Kidney (tissue), 14 donors: ENCODE results near the gene LMTK2. TPM values are rescaled to one million over a fixed set of nuclear protein-coding genes. Genes with fewer than 3 reads are reported as not detected.
"Not testable (repeated sequence)": the region's sequence is repeated elsewhere in the genome, so short reads cannot be mapped to it uniquely, and the experiment has no call there.

Experiments
- DNase-seq, 5 donors: peaks; one replicate each; pipeline ENCODE4 v3.0.0-alpha.2; 2013 to 2020
- FAIRE-seq: peaks from 2 replicates; lab custom pipeline; 2012; peaks lifted over from hg19 to GRCh38; lab: Jason Lieb, UNC
- H3K27ac ChIP-seq, 2 donors: one replicate each; pipeline ENCODE4 v1.7.0; 2013; ENCODE audit warnings: low read depth in 2 of 2, low read length in 2 of 2, inconsistent platforms in 1 of 2
- H3K27me3 ChIP-seq: one replicate; pipeline ENCODE4 v1.7.1; 2013; ENCODE audit warnings: low read length, inconsistent platforms; ENCODE audit not compliant: control insufficient read depth, insufficient read depth
- H3K36me3 ChIP-seq, 3 donors: one replicate each; pipeline versions ENCODE4 v1.7.0 to v1.7.1; 2013; ENCODE audit warnings: low read length in 3 of 3, control low read depth in 1 of 3, inconsistent platforms in 1 of 3; ENCODE audit not compliant: insufficient read depth in 3 of 3, control insufficient read depth in 2 of 3
- H3K4me1 ChIP-seq, 3 donors: one replicate each; pipeline versions ENCODE4 v1.7.0 to v1.7.1; 2013; ENCODE audit warnings: low read length in 3 of 3, inconsistent platforms in 1 of 3, low read depth in 1 of 3; ENCODE audit not compliant: control insufficient read depth in 2 of 3, insufficient read depth in 2 of 3
- H3K4me3 ChIP-seq, 3 donors: one replicate each; pipeline versions ENCODE4 v1.7.0 to v1.8.1; 2013; ENCODE audit warnings: low read length in 3 of 3, control low read depth in 1 of 3, inconsistent platforms in 1 of 3
- H3K9ac ChIP-seq, 3 donors: one replicate each; pipeline versions ENCODE4 v1.7.0 to v1.7.1; 2013; ENCODE audit warnings: low read length in 3 of 3, control low read depth in 1 of 3, inconsistent platforms in 1 of 3
- H3K9me3 ChIP-seq, 3 donors: one replicate each; pipeline versions ENCODE4 v1.7.0 to v1.7.1; 2013; ENCODE audit warnings: low read length in 3 of 3, control low read depth in 1 of 3, inconsistent platforms in 1 of 3; ENCODE audit not compliant: control insufficient read depth in 2 of 3, insufficient read depth in 1 of 3
- intact Hi-C: fragments of 100-400 bp; cut with DNase I; formaldehyde crosslinking; loops from one replicate; pipeline ENCODE4 v1.11.1; 2022
- polyA plus RNA-seq: library from polyadenylated mRNA; stranded (reverse); fragments of 350-450 nt; fragmentation: Illumina TruSeq; extraction: RNeasy Lipid Tissue Mini Kit (QIAGEN cat#74804); gene quantifications from one replicate; pipeline ENCODE4 v1.2.3, GENCODE V29; 2014; ENCODE audit warnings: low read depth, low replicate concordance; ENCODE audit not compliant: insufficient read depth
- total RNA-seq: library from RNA; stranded (reverse); fragmentation: NEBNext Ultra II Directional; extraction: Animal tissue kit (Norgen Biotek cat#: 25700); gene quantifications from one replicate; pipeline ENCODE4 v1.2.1, GENCODE V29; 2021
- TF ChIP-seq, protein P1 (sequence below): IDR thresholded peaks from 3 replicates; pipeline ENCODE4 v1.5.1; 2012; ENCODE audit warnings: mild to moderate bottlenecking, moderate library complexity, borderline replicate concordance; ENCODE audit not compliant: insufficient read depth; ENCODE audit errors: extremely low read depth
- donor health status: control.
- donor health status: control.
- donor health status: control.
- donor health status: control.
- donor health status: control.
- donor health status: DM: yes; HTN: yes; CAD: no.
- donor health status: Normal renal cell carcinoma (clear cell type).

The LMTK2 gene
- total and polyA plus RNA-seq, 2 donors from 2014 or later = 3.3 to 24.8 TPM

GRCh38 chr7:98215561-98216495 is 109.2 kb downstream of the LMTK2 start:
- no peaks in the 10 kb centered on the region for H3K4me1 ChIP-seq
- intact Hi-C loops = no loop called here
- H3K36me3 ChIP-seq = no peaks in the 10 kb centered on the region
- TF ChIP-seq, protein P1, sequence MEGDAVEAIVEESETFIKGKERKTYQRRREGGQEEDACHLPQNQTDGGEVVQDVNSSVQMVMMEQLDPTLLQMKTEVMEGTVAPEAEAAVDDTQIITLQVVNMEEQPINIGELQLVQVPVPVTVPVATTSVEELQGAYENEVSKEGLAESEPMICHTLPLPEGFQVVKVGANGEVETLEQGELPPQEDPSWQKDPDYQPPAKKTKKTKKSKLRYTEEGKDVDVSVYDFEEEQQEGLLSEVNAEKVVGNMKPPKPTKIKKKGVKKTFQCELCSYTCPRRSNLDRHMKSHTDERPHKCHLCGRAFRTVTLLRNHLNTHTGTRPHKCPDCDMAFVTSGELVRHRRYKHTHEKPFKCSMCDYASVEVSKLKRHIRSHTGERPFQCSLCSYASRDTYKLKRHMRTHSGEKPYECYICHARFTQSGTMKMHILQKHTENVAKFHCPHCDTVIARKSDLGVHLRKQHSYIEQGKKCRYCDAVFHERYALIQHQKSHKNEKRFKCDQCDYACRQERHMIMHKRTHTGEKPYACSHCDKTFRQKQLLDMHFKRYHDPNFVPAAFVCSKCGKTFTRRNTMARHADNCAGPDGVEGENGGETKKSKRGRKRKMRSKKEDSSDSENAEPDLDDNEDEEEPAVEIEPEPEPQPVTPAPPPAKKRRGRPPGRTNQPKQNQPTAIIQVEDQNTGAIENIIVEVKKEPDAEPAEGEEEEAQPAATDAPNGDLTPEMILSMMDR = no peak
- H3K9me3 ChIP-seq = no peaks in the 10 kb centered on the region
- DNase-seq (peak in 2 of 5 donors; percentile 35 to 65), FAIRE-seq (no peak)
- no peaks in the 10 kb centered on the region for H3K27me3 ChIP-seq
- H3K27ac ChIP-seq = no peak overlapping the region
- H3K9ac ChIP-seq = no peak overlapping the region
- H3K4me3 ChIP-seq = no peak overlapping the region

GRCh38 chr7:98216941-98217622 is 110.4 kb downstream of the LMTK2 start:
- FAIRE-seq (no peak), DNase-seq (peak in 1 of 5 donors; percentile 72)
- H3K9me3 ChIP-seq = no peaks in the 10 kb centered on the region
- no peaks in the 10 kb centered on the region for H3K36me3 ChIP-seq
- no peak overlapping the region for H3K27ac ChIP-seq
- TF ChIP-seq, protein P1 = no peak
- no peaks in the 10 kb centered on the region for H3K27me3 ChIP-seq
- no peak overlapping the region for H3K9ac ChIP-seq
- intact Hi-C loops = no loop called here
- H3K4me1 ChIP-seq = no peaks in the 10 kb centered on the region
- no peak overlapping the region for H3K4me3 ChIP-seq

GRCh38 chr7:98217623-98218582 is 111.2 kb downstream of the LMTK2 start:
- no peak overlapping the region for H3K4me3 ChIP-seq
- no peaks in the 10 kb centered on the region for H3K9me3 ChIP-seq
- intact Hi-C loops = no loop called here
- no peak overlapping the region for H3K27ac ChIP-seq
- FAIRE-seq = no peak
- H3K9ac ChIP-seq = no peak overlapping the region
- H3K4me1 ChIP-seq = no peaks in the 10 kb centered on the region
- DNase-seq = peak in 1 of 5 donors; percentile 71
- TF ChIP-seq, protein P1 = no peak
- no peaks in the 10 kb centered on the region for H3K27me3 ChIP-seq
- no peaks in the 10 kb centered on the region for H3K36me3 ChIP-seq

DNA sequence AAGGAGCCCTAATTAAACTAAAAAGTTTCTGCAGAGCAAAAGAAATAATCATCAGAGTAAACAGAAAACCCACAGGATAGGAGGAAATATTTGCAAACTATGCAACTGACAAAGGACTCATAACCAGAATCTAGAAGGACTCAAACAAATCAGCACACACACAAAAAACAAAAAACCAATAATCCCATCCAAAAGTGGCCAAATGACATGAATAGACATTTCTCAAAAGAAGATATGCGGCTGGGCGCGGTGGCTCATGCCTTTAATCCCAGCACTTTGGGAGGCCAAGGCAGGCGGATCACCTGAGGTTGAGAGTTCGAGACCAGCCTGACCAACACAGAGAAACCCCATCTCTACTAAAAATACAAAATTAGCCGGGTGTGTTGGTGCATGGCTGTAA is 112.7 kb downstream of the LMTK2 start:
- FAIRE-seq, intact Hi-C loops, H3K9me3 ChIP-seq, H3K4me1 ChIP-seq, H3K4me3 ChIP-seq, H3K27me3 ChIP-seq, H3K27ac ChIP-seq, H3K36me3 ChIP-seq, H3K9ac ChIP-seq: not testable (repeated sequence)
- peak in 1 of 5 donors; percentile 38 for DNase-seq
